CD4-positive, alpha-beta T cell treated with Interleukin-1 beta for 1 hour (primary cell): Measurements from ENCODE around the gene PRKACA.

Experiments
- DNase-seq, 2 donors: peaks; one replicate each; pipeline ENCODE4 v3.0.0-alpha.2; 2020 to 2022

PRKACA gene

GRCh38 chr19:14116525-14116917 lies 1.0 kb downstream of the PRKACA start:
- no peak for DNase-seq

GRCh38 chr19:14115756-14116155 lies 1.8 kb downstream of the PRKACA start:
- DNase-seq: no peak

- DNase-seq: peak; percentile 55 to 71
These were observed 2.7 kb downstream of the PRKACA start for GRCh38 chr19:14114854-14115253.

GRCh38 chr19:14114439-14114838 lies 3.1 kb downstream of the PRKACA start:
- no peak for DNase-seq

- peak; percentile 48 to 50 for DNase-seq
These were observed 3.7 kb downstream of the PRKACA start for GRCh38 chr19:14113762-14114414.

GRCh38 chr19:14112809-14113385 lies 4.7 kb downstream of the PRKACA start:
- DNase-seq: no peak

- peak in 1 of 2 donors; percentile 11 for DNase-seq
These were observed 5.3 kb downstream of the PRKACA start for GRCh38 chr19:14112051-14112808.

- DNase-seq: no peak
These were observed 6.1 kb downstream of the PRKACA start for GRCh38 chr19:14111486-14111885.

GRCh38 chr19:14110650-14111049 lies 6.9 kb downstream of the PRKACA start:
- DNase-seq: no peak

GRCh38 chr19:14107581-14108461 lies 9.7 kb downstream of the PRKACA start:
- DNase-seq: no peak

- no peak for DNase-seq
These were observed 10.7 kb downstream of the PRKACA start for GRCh38 chr19:14106840-14107239.

- no peak for DNase-seq
These were observed 11.9 kb downstream of the PRKACA start for GRCh38 chr19:14105680-14106079.

- DNase-seq: no peak
These were observed 14.3 kb downstream of the PRKACA start for GRCh38 chr19:14103310-14103709.

- DNase-seq: no peak
These were observed 14.8 kb downstream of the PRKACA start for GRCh38 chr19:14102756-14103155.

GRCh38 chr19:14102102-14102696 lies 15.4 kb downstream of the PRKACA start:
- no peak for DNase-seq

GRCh38 chr19:14101003-14101545 lies 16.5 kb downstream of the PRKACA start:
- no peak for DNase-seq

GRCh38 chr19:14097532-14098151 lies 19.9 kb downstream of the PRKACA start:
- DNase-seq: no peak

- DNase-seq: no peak
These were observed 21.1 kb downstream of the PRKACA start for GRCh38 chr19:14096272-14096992.

GRCh38 chr19:14094854-14095253 lies 22.7 kb downstream of the PRKACA start:
- no peak for DNase-seq

GRCh38 chr19:14093117-14093823 lies 24.3 kb downstream of the PRKACA start:
- DNase-seq: no peak
